ENCODE results near the gene CD274.

CD274 gene

GRCh38 chr9:5435912-5436311 is 14.4 kb upstream of the CD274 start:
- TF ChIP-seq CTCF (IDR thresholded peaks at IDR 0.05; ENCODE audit: low read length) (no peak), EZH2 (IDR thresholded peaks at IDR 0.05; ENCODE audit: borderline replicate concordance, low read length) (no peak)
- peaks cover 22% of the 10 kb centered on the region for H3K4me1 ChIP-seq (ENCODE audit: insufficient read depth, low read length, severe bottlenecking)
- no peaks in the 10 kb centered on the region for H3K9me2 ChIP-seq (ENCODE audit: low read depth, low read length)
- H3K9ac ChIP-seq (ENCODE audit: low read length) = no peak overlapping the region
- H3K4me3 ChIP-seq (ENCODE audit: low read depth, low read length, poor library complexity, severe bottlenecking) = no peak overlapping the region
- no peaks in the 10 kb centered on the region for H3K27me3 ChIP-seq (ENCODE audit: insufficient read depth, low read length)
- no peak overlapping the region for H3K4me2 ChIP-seq (ENCODE audit: low read length)
- no peaks in the 10 kb centered on the region for H3K79me2 ChIP-seq (ENCODE audit: insufficient read depth, low read length)
- peaks cover 6% of the 10 kb centered on the region; the same call in 1 of the 2 replicates for H3K9me3 ChIP-seq (ENCODE audit: low read length)
- no peaks in the 10 kb centered on the region for H4K20me1 ChIP-seq (ENCODE audit: insufficient read depth, low read length)
- H3K36me3 ChIP-seq (ENCODE audit: insufficient read depth, low read length) = peaks cover 16% of the 10 kb centered on the region
- H3F3A ChIP-seq (ENCODE audit: insufficient read depth, low read length) = no peaks in the 10 kb centered on the region
- no peak overlapping the region for H2AFZ ChIP-seq (ENCODE audit: low read length)
- H3K27ac ChIP-seq (ENCODE audit: low read depth, low read length, poor library complexity, severe bottlenecking) = no peak overlapping the region

GRCh38 chr9:5436441-5436840 is 13.9 kb upstream of the CD274 start:
- peak overlapping the region; percentile 79 for H3K4me3 ChIP-seq (ENCODE audit: low read depth, low read length, poor library complexity, severe bottlenecking)
- peak overlapping the region; percentile 85 for H3K27ac ChIP-seq (ENCODE audit: low read depth, low read length, poor library complexity, severe bottlenecking)

GRCh38 chr9:5437254-5438216 is 12.8 kb upstream of the CD274 start, which contains the start of gene PLGRKT:
PLGRKT (minus strand) TSS chr9:5437925; CDS start chr9:5431977, 5,948 bp downstream.
- Histone ChIP-seq H2AFZ (ENCODE audit: low read length) (no peak within 1 kb of the TSS), H3K4me3 (ENCODE audit: low read depth, low read length, poor library complexity, severe bottlenecking) (peak within 1 kb of the TSS; percentile 79), H3K9me2 (ENCODE audit: low read depth, low read length) (no peaks in the 10 kb centered on the region), H4K20me1 (ENCODE audit: insufficient read depth, low read length) (no peaks in the 10 kb centered on the region), H3K36me3 (ENCODE audit: insufficient read depth, low read length) (peaks cover 16% of the 10 kb centered on the region), H3K79me2 (ENCODE audit: insufficient read depth, low read length) (no peaks in the 10 kb centered on the region), H3K4me2 (ENCODE audit: low read length) (peak within 1 kb of the TSS; percentile 81), H3K9ac (ENCODE audit: low read length) (peak within 1 kb of the TSS; percentile 88), H3K9me3 (ENCODE audit: low read length) (peaks cover 6% of the 10 kb centered on the region; the same call in 1 of the 2 replicates), H3K27me3 (ENCODE audit: insufficient read depth, low read length) (no peaks in the 10 kb centered on the region), H3F3A (ENCODE audit: insufficient read depth, low read length) (no peaks in the 10 kb centered on the region), H3K4me1 (ENCODE audit: insufficient read depth, low read length, severe bottlenecking) (peaks cover 22% of the 10 kb centered on the region), H3K27ac (ENCODE audit: low read depth, low read length, poor library complexity, severe bottlenecking) (peak within 1 kb of the TSS; percentile 85)
- TF ChIP-seq EZH2 (IDR thresholded peaks at IDR 0.05; ENCODE audit: borderline replicate concordance, low read length) (no peak), CTCF (IDR thresholded peaks at IDR 0.05; ENCODE audit: low read length) (no peak)

More at GRCh38 chr9:5436441-5436840, 13.9 kb upstream of the CD274 start:
- peak overlapping the region; percentile 81 for H3K4me2 ChIP-seq (ENCODE audit: low read length)
- no peak for TF ChIP-seq EZH2 (IDR thresholded peaks at IDR 0.05; ENCODE audit: borderline replicate concordance, low read length)
- TF ChIP-seq CTCF (IDR thresholded peaks at IDR 0.05; ENCODE audit: low read length) = no peak
- H3F3A ChIP-seq (ENCODE audit: insufficient read depth, low read length) = no peaks in the 10 kb centered on the region
- no peaks in the 10 kb centered on the region for H3K79me2 ChIP-seq (ENCODE audit: insufficient read depth, low read length)
- H2AFZ ChIP-seq (ENCODE audit: low read length) = no peak overlapping the region
- H3K9ac ChIP-seq (ENCODE audit: low read length) = peak overlapping the region; percentile 88; the same call in 1 of the 2 replicates
- H4K20me1 ChIP-seq (ENCODE audit: insufficient read depth, low read length) = no peaks in the 10 kb centered on the region
- H3K36me3 ChIP-seq (ENCODE audit: insufficient read depth, low read length) = peaks cover 16% of the 10 kb centered on the region
- peaks cover 22% of the 10 kb centered on the region for H3K4me1 ChIP-seq (ENCODE audit: insufficient read depth, low read length, severe bottlenecking)
- H3K9me2 ChIP-seq (ENCODE audit: low read depth, low read length) = no peaks in the 10 kb centered on the region
- no peaks in the 10 kb centered on the region for H3K27me3 ChIP-seq (ENCODE audit: insufficient read depth, low read length)
- H3K9me3 ChIP-seq (ENCODE audit: low read length) = peaks cover 6% of the 10 kb centered on the region; the same call in 1 of the 2 replicates

Data from OCI-LY1 (cell line).